T-helper 2 cell (primary cell): ENCODE measurements around the gene AP2A2.

ENCODE experiments used
- DNase-seq, 5 experiments: peaks; one replicate each; pipeline versions ENCODE4 v3.0.0 to v3.0.0-alpha.2; 2012 to 2022

Gene AP2A2

GRCh38 chr11:999009-999408, 73.3 kb downstream of the AP2A2 start:
- DNase-seq: no peak

GRCh38 chr11:1000357-1001278, 74.9 kb downstream of the AP2A2 start:
- DNase-seq: no peak

- no peak for DNase-seq
Measured at GRCh38 chr11:1001617-1002405, 76.1 kb downstream of the AP2A2 start.

GRCh38 chr11:1002406-1002984, 76.8 kb downstream of the AP2A2 start:
- no peak for DNase-seq

- no peak for DNase-seq
Measured at GRCh38 chr11:1003159-1003558, 77.5 kb downstream of the AP2A2 start.

GRCh38 chr11:1005928-1006327, 80.3 kb downstream of the AP2A2 start:
- DNase-seq: no peak

- DNase-seq: no peak
Measured at GRCh38 chr11:1006762-1007161, 81.1 kb downstream of the AP2A2 start.

GRCh38 chr11:1007279-1007678, 81.6 kb downstream of the AP2A2 start:
- no peak for DNase-seq

GRCh38 chr11:1008001-1008802, 82.5 kb downstream of the AP2A2 start:
- no peak for DNase-seq

- no peak for DNase-seq
Measured at GRCh38 chr11:1008803-1009145, 83.1 kb downstream of the AP2A2 start.

- no peak for DNase-seq
Measured at GRCh38 chr11:1009371-1009770, 83.7 kb downstream of the AP2A2 start.

- DNase-seq: no peak
Measured at GRCh38 chr11:1009991-1010390, 84.3 kb downstream of the AP2A2 start.

GRCh38 chr11:1010551-1011319, 85.1 kb downstream of the AP2A2 start:
- no peak for DNase-seq

- no peak for DNase-seq
Measured at GRCh38 chr11:1011320-1011698, 85.6 kb downstream of the AP2A2 start.

- DNase-seq: no peak
Measured at GRCh38 chr11:1012291-1012690, 86.6 kb downstream of the AP2A2 start.

- DNase-seq: no peak
Measured at GRCh38 chr11:1012740-1013630, 87.3 kb downstream of the AP2A2 start.

GRCh38 chr11:1013631-1013935, 87.9 kb downstream of the AP2A2 start:
- DNase-seq: no peak

- no peak for DNase-seq
Measured at GRCh38 chr11:1014276-1014675, 88.6 kb downstream of the AP2A2 start.

- DNase-seq: no peak
Measured at GRCh38 chr11:1015064-1015463, 89.4 kb downstream of the AP2A2 start.

- no peak for DNase-seq
Measured at GRCh38 chr11:1015826-1016545, 90.3 kb downstream of the AP2A2 start.
